Type B pancreatic cell (in vitro differentiated cells): ENCODE data around the gene SLC39A13. TPM values are rescaled to one million over a fixed set of nuclear protein-coding genes. Genes with fewer than 3 reads are reported as not detected.
A peak's percentile ranks its signal among the peaks of the same experiment; 100 is the strongest.

Experiments
- DNase-seq: peaks from one replicate; pipeline ENCODE4 v3.0.0; 2021; ENCODE audit warnings: mixed read lengths; ENCODE audit not compliant: unreplicated experiment; ENCODE audit errors: extremely low spot score
- H3K27ac Mint-ChIP-seq: 2 replicates; pipeline ENCODE4 v1.8.0; 2021; ENCODE audit warnings: mild to moderate bottlenecking, mixed read lengths
- H3K27me3 Mint-ChIP-seq: 2 replicates; pipeline ENCODE4 v1.8.0; 2021; ENCODE audit warnings: mixed read lengths
- H3K36me3 Mint-ChIP-seq: 2 replicates; pipeline ENCODE4 v1.8.0; 2021; ENCODE audit warnings: mixed read lengths
- H3K4me1 Mint-ChIP-seq: one replicate; pipeline ENCODE4 v1.8.0; 2021; ENCODE audit warnings: mixed read lengths; ENCODE audit not compliant: unreplicated experiment
- H3K4me3 Mint-ChIP-seq: 2 replicates; pipeline ENCODE4 v1.8.0; 2021; ENCODE audit warnings: mild to moderate bottlenecking, mixed read lengths
- H3K9me3 Mint-ChIP-seq: 2 replicates; pipeline ENCODE4 v1.8.0; 2021; ENCODE audit warnings: mixed read lengths
- CTCF ChIP-seq: fragments of 200-600 bp; sonication (generic); conservative IDR thresholded peaks from 2 replicates; pipeline ENCODE4 v1.5.0; 2021; ENCODE audit warnings: antibody characterized with exemption, mild to moderate bottlenecking
- total RNA-seq: library from RNA; stranded (reverse); gene quantifications from 2 replicates; pipeline ENCODE4 v1.2.1, GENCODE V29; 2021; ENCODE audit warnings: low replicate concordance

Gene SLC39A13
- total RNA-seq, 1 donor from 2014 or later, result 44.8 TPM

- H3K27ac Mint-ChIP-seq, result no peak overlapping the region
- DNase-seq, result no peak
- H3K27me3 Mint-ChIP-seq, result no peaks in the 10 kb centered on the region
- no peaks in the 10 kb centered on the region for H3K4me1 Mint-ChIP-seq
- H3K9me3 Mint-ChIP-seq, result no peaks in the 10 kb centered on the region
- no peak overlapping the region for H3K4me3 Mint-ChIP-seq
- TF ChIP-seq CTCF, result no peak
- H3K36me3 Mint-ChIP-seq, result no peaks in the 10 kb centered on the region
Observed at GRCh38 chr11:47361419-47361818, 47.0 kb upstream of the SLC39A13 start.

GRCh38 chr11:47366020-47366490, 42.3 kb upstream of the SLC39A13 start:
- no peak for TF ChIP-seq CTCF
- Mint-ChIP-seq H3K4me3 (no peak overlapping the region), H3K9me3 (no peaks in the 10 kb centered on the region), H3K27ac (no peak overlapping the region), H3K4me1 (no peaks in the 10 kb centered on the region), H3K27me3 (peaks cover 3% of the 10 kb centered on the region), H3K36me3 (no peaks in the 10 kb centered on the region)
- DNase-seq, result no peak

- peaks cover 3% of the 10 kb centered on the region for H3K27me3 Mint-ChIP-seq
- no peaks in the 10 kb centered on the region for H3K36me3 Mint-ChIP-seq
- no peaks in the 10 kb centered on the region for H3K4me1 Mint-ChIP-seq
- no peak for TF ChIP-seq CTCF
- H3K27ac Mint-ChIP-seq, result no peak overlapping the region
- no peak overlapping the region for H3K4me3 Mint-ChIP-seq
- no peaks in the 10 kb centered on the region for H3K9me3 Mint-ChIP-seq
- DNase-seq, result no peak
Observed at GRCh38 chr11:47369676-47370075, 38.7 kb upstream of the SLC39A13 start.

GRCh38 chr11:47372422-47372821, 36.0 kb upstream of the SLC39A13 start:
- DNase-seq, result no peak
- Mint-ChIP-seq H3K36me3 (no peaks in the 10 kb centered on the region), H3K27me3 (peaks cover 3% of the 10 kb centered on the region), H3K9me3 (no peaks in the 10 kb centered on the region), H3K4me3 (no peak overlapping the region), H3K4me1 (no peaks in the 10 kb centered on the region), H3K27ac (peak overlapping the region; percentile 75)
- no peak for TF ChIP-seq CTCF

GRCh38 chr11:47373876-47374719, 34.3 kb upstream of the SLC39A13 start:
- H3K4me1 Mint-ChIP-seq, result no peaks in the 10 kb centered on the region
- peak; percentile 83 for DNase-seq
- no peaks in the 10 kb centered on the region for H3K36me3 Mint-ChIP-seq
- H3K27ac Mint-ChIP-seq, result no peak overlapping the region
- no peaks in the 10 kb centered on the region for H3K27me3 Mint-ChIP-seq
- H3K9me3 Mint-ChIP-seq, result no peaks in the 10 kb centered on the region
- no peak overlapping the region for H3K4me3 Mint-ChIP-seq
- peak; percentile 96 for TF ChIP-seq CTCF
